ENCODE data around the gene STIMATE. TPM values are rescaled to one million over a fixed set of nuclear protein-coding genes. Genes with fewer than 3 reads are reported as not detected.

The STIMATE gene
- total RNA-seq, 1 donor from 2014 or later = 20.3 TPM

DNA sequence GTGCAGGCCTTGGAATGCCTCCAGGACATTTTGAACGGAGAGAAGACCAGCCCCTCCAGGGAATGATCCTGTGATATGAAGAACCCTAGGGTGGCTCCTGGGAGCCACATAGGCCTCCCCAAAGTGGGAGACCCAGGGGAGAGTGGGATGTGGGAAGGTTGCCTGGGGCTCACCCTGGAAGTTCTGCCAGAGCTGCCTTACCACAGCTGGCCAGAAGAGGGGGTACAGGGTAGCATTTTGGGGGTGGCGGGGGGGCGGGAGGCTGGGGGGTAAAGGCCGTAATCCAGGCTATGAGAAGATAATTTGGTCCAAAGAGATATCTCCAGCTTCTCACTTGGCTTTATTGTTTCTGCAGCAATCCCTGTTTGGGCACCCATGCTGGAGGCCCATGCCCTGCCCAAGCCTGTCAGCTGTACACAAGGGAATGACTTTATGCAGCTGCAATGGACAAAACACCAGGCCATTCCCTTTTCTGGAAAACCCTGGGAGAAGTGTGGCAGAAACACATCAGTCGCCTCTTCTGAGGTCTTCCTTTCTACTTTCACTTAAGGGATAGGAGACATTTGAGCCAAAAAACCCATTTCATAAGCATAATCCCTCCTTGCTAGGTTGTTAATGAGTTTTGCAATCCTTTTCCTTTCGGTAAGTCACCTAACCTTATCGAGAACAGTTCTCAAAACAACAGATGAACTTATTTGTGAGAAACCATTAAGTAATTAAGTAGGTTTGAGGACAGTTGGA is 51.5 kb downstream of the STIMATE start:
- TF ChIP-seq, protein P1, sequence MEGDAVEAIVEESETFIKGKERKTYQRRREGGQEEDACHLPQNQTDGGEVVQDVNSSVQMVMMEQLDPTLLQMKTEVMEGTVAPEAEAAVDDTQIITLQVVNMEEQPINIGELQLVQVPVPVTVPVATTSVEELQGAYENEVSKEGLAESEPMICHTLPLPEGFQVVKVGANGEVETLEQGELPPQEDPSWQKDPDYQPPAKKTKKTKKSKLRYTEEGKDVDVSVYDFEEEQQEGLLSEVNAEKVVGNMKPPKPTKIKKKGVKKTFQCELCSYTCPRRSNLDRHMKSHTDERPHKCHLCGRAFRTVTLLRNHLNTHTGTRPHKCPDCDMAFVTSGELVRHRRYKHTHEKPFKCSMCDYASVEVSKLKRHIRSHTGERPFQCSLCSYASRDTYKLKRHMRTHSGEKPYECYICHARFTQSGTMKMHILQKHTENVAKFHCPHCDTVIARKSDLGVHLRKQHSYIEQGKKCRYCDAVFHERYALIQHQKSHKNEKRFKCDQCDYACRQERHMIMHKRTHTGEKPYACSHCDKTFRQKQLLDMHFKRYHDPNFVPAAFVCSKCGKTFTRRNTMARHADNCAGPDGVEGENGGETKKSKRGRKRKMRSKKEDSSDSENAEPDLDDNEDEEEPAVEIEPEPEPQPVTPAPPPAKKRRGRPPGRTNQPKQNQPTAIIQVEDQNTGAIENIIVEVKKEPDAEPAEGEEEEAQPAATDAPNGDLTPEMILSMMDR (conservative IDR thresholded peaks at IDR 0.05) = peak; percentile 50

DNA sequence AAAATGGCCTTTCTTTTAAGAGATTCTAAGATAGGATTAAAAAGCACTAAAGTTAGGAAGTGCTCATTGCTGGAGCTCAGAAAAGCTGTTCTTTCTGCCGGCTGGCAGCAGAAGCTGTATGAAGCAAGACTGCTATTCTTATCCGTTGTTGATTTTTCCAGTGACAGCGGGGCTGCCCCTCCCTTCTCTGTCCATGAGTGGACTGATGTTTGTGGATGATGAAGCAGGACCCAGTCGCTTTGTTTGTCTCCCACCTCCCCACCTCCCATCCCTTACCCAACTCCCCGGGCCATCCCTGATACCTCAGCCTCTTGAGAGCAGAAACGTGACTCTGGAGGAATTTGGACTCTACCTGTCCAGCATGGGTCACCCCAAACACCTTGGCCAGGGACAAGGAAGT is 52.2 kb downstream of the STIMATE start:
- Mint-ChIP-seq H3K27me3 (ENCODE audit: low read depth) (no peaks in the 10 kb centered on the region), H3K4me3 (no peak overlapping the region), H3K27ac (ENCODE audit: unreplicated experiment) (no peak overlapping the region)

More for the DNA sequence above, 51.5 kb downstream of the STIMATE start:
- Mint-ChIP-seq H3K4me3 (no peak overlapping the region), H3K4me1 (peaks cover 26% of the 10 kb centered on the region), H3K27ac (ENCODE audit: unreplicated experiment) (no peak overlapping the region), H3K27me3 (ENCODE audit: low read depth) (no peaks in the 10 kb centered on the region), H3K9me3 (no peaks in the 10 kb centered on the region), H3K36me3 (ENCODE audit: low read depth) (peaks cover 3% of the 10 kb centered on the region)
- no peak for DNase-seq (ENCODE audit: low read depth, low spot score)

DNA sequence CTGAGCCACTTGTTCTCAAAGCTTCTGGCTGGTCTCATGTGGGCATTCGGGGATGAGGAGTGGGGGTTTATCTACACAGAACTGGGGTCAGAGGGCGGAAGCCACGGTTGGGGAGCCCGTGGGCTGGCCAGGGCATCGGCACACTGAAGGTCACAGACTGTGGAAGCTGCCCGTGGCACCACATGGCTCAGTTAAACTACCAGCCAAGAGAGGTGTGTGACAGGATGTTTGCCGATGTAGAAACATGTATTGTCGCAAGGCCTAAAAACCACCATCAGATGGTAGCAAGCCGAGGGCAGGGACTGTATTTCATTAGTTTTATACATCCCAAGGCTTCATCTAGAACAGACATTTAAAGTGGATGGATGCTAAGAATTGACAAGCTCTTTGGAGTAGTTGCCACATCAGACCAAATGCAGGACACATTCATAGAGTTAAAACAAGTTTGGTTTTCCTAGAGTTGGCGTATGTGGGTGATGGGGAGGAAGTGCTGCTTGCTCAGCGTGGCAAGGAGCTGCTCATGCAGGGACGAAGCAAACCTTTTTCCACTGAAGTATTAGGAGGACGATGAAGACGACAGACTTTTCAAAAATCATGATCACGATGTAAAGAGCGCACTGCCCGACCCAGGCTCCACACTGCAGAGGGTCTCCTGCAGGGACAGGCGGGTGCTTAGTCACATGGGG is 52.9 kb downstream of the STIMATE start:
- H3K4me3 Mint-ChIP-seq = no peak overlapping the region
- DNase-seq (ENCODE audit: low read depth, low spot score) = no peak
- peaks cover 3% of the 10 kb centered on the region for H3K36me3 Mint-ChIP-seq (ENCODE audit: low read depth)
- no peak overlapping the region for H3K27ac Mint-ChIP-seq (ENCODE audit: unreplicated experiment)
- H3K4me1 Mint-ChIP-seq = peaks cover 38% of the 10 kb centered on the region
- no peaks in the 10 kb centered on the region for H3K9me3 Mint-ChIP-seq
- no peaks in the 10 kb centered on the region for H3K27me3 Mint-ChIP-seq (ENCODE audit: low read depth)
- TF ChIP-seq, protein P1 (conservative IDR thresholded peaks at IDR 0.05) = no peak

More for the DNA sequence above, 52.2 kb downstream of the STIMATE start:
- DNase-seq (ENCODE audit: low read depth, low spot score) = no peak
- peaks cover 31% of the 10 kb centered on the region for H3K4me1 Mint-ChIP-seq
- TF ChIP-seq, protein P1 (conservative IDR thresholded peaks at IDR 0.05) = no peak
- H3K36me3 Mint-ChIP-seq (ENCODE audit: low read depth) = peaks cover 3% of the 10 kb centered on the region
- no peaks in the 10 kb centered on the region for H3K9me3 Mint-ChIP-seq

DNA sequence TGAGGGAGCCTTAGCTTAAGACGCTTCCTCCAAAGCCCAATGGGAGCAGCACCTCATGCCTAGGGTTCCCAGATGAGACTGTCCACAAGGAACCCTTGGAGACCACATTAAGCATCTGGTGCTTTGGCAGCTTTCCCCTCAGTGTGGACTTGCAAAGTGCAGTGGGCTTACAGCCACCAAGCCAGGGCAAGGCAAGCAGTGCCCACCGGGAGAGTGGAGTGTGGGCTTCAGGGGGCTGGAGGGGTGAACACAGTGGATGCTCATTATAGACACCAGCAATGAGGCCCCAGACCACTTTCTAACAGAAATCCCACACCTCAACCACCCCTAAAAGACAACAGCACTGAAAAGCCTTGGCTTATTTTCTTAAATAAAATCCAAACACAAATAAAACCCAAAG is 53.5 kb downstream of the STIMATE start:
- Mint-ChIP-seq H3K4me1 (peaks cover 39% of the 10 kb centered on the region), H3K27me3 (ENCODE audit: low read depth) (no peaks in the 10 kb centered on the region), H3K27ac (ENCODE audit: unreplicated experiment) (no peak overlapping the region), H3K9me3 (no peaks in the 10 kb centered on the region), H3K36me3 (ENCODE audit: low read depth) (peaks cover 3% of the 10 kb centered on the region), H3K4me3 (no peak overlapping the region)
- DNase-seq (ENCODE audit: low read depth, low spot score) = no peak
- TF ChIP-seq, protein P1 (conservative IDR thresholded peaks at IDR 0.05) = no peak

DNA sequence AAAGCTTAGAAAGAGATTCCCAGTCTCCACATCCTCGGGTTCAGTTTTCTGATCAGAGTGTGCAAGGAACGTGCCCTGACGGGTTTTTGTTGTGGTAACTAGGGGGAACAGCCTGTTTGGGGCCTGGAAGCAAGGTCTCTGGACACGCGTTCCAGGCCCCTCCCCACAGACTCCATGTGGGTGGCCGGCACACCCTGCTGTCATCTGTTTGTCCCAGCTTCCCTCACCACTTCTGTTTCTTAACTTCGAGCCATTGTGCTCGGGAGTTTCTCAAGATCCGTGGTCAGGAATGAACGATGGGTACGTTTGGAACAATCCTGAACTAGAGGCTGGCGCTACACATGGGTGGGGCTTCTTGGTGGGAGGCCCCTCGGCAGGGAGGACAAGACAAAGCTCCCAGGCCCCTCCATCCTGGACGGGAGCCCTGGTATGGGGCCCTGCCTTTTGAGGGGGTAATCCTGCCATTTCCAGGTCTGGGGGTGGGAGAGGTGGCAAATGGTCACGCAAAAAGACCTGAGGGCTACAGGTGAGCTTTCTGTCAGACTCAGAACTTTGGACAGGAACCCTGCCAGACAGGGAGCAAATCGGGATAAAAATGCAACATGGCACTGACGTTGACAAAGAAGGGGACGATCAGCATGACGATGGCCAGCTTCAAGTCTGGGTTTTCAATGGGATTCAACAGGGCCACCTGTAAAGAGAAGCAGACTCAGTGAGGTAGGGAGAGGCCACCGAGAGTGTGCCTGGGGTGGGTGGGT is 54.1 kb downstream of the STIMATE start:
- H3K27me3 Mint-ChIP-seq (ENCODE audit: low read depth) = no peaks in the 10 kb centered on the region
- peaks cover 39% of the 10 kb centered on the region for H3K4me1 Mint-ChIP-seq
- no peak overlapping the region for H3K27ac Mint-ChIP-seq (ENCODE audit: unreplicated experiment)
- H3K36me3 Mint-ChIP-seq (ENCODE audit: low read depth) = peaks cover 3% of the 10 kb centered on the region
- DNase-seq (ENCODE audit: low read depth, low spot score) = no peak
- no peak overlapping the region for H3K4me3 Mint-ChIP-seq
- H3K9me3 Mint-ChIP-seq = no peaks in the 10 kb centered on the region
- TF ChIP-seq, protein P1 (conservative IDR thresholded peaks at IDR 0.05) = no peak
